Measurements from ENCODE around the gene ATXN7. TPM values are rescaled to one million over a fixed set of nuclear protein-coding genes. Genes with fewer than 3 reads are reported as not detected.

Gene ATXN7
- total and polyA plus RNA-seq, 10 of the 15 experiments (the other 5 are each of a cell fraction or from before 2014, with no cell fraction given): 0.83 to 24.6 (median 8.5) TPM

- DNase-seq (ENCODE audit: low read depth, low spot score): no peak
- H3K79me2 ChIP-seq (ENCODE audit: control insufficient read depth, insufficient read depth, low read length): peaks cover 49% of the 10 kb centered on the region
- ATAC-seq: no peak
- H3K36me3 ChIP-seq (ENCODE audit: control insufficient read depth in 2 of 2, insufficient read depth in 2 of 2, low read length in 1 of 2): no peaks in the 10 kb centered on the region
- 100% methylated on average over 2 of the region's 2 CpGs for WGBS (ENCODE audit: insufficient coverage, insufficient replicate concordance, low lambda C conversion rate, missing lambda C conversion rate)
- ChIA-PET CTCF (interaction anchor here (0.9 to 1.6 kb wide), 6 partner anchors 9 to 117 kb away, joined by 3 to 9 read pairs (median 4); no protein-coding TSS in a partner anchor), SMC1A (ENCODE audit: uncharacterized antibody, unreplicated experiment) (interaction anchor here (0.9 to 2.9 kb wide), 5 partner anchors 9 to 48 kb away, joined by 3 to 14 read pairs (median 3); no protein-coding TSS in a partner anchor), POLR2A (interaction anchor here (1.5 kb wide), 1 partner anchor 11 kb away, joined by 5 read pairs; the partner anchor contains the start of genes ATXN7 and THOC7), RAD21 (ENCODE audit: unreplicated experiment) (interaction anchor here (1.7 kb wide), 1 partner anchor 8 kb away, joined by 4 read pairs; no protein-coding TSS in a partner anchor)
- peaks cover 3% of the 10 kb centered on the region; the same call in 1 of the 2 replicates for H3K4me1 ChIP-seq (ENCODE audit: control insufficient read depth, insufficient read depth, low read length)
- no peaks in the 10 kb centered on the region for H3K27me3 ChIP-seq (replicated peaks in 1 of 2; ENCODE audit: control insufficient read depth in 2 of 2, insufficient read depth in 2 of 2, low read length in 1 of 2)
- H4K20me1 ChIP-seq (ENCODE audit: control insufficient read depth, insufficient read depth): no peaks in the 10 kb centered on the region; the same call in 1 of the 2 replicates
- FAIRE-seq: no peak
- no peak overlapping the region for H3K4me2 ChIP-seq (ENCODE audit: control insufficient read depth, insufficient read depth)
- TF ChIP-seq MTA3 (IDR thresholded peaks at IDR 0.05; ENCODE audit: borderline replicate concordance, low read length): no peak
- no peak for TF ChIP-seq CHD2 (IDR thresholded peaks at IDR 0.05; ENCODE audit: borderline replicate concordance, low read depth, low read length)
- no peak for TF ChIP-seq BHLHE40 (IDR thresholded peaks at IDR 0.05; ENCODE audit: borderline replicate concordance in 1 of 2, low read depth in 2 of 2, low read length in 1 of 2)
- no peak for TF ChIP-seq KAT2A (conservative IDR thresholded peaks at IDR 0.05; ENCODE audit: control insufficient read depth, low read depth, low read length)
- TF ChIP-seq MYB (IDR thresholded peaks at IDR 0.05; ENCODE audit: borderline replicate concordance, low read depth, low read length): no peak
- TF ChIP-seq TAF1 (IDR thresholded peaks at IDR 0.05; ENCODE audit: borderline replicate concordance, low read depth, low read length): no peak
- TF ChIP-seq IRF3 (IDR thresholded peaks at IDR 0.05): no peak
- TF ChIP-seq, protein P1, sequence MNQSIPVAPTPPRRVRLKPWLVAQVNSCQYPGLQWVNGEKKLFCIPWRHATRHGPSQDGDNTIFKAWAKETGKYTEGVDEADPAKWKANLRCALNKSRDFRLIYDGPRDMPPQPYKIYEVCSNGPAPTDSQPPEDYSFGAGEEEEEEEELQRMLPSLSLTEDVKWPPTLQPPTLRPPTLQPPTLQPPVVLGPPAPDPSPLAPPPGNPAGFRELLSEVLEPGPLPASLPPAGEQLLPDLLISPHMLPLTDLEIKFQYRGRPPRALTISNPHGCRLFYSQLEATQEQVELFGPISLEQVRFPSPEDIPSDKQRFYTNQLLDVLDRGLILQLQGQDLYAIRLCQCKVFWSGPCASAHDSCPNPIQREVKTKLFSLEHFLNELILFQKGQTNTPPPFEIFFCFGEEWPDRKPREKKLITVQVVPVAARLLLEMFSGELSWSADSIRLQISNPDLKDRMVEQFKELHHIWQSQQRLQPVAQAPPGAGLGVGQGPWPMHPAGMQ (IDR thresholded peaks at IDR 0.05; ENCODE audit: borderline replicate concordance): no peak
- TF ChIP-seq ZNF384 (IDR thresholded peaks at IDR 0.05; ENCODE audit: borderline replicate concordance, low read depth, low read length): no peak
- TF ChIP-seq POLR2A (IDR thresholded peaks at IDR 0.05; ENCODE audit: low read depth, low read length): no peak
- no peak for TF ChIP-seq EGR1 (IDR thresholded peaks at IDR 0.05; ENCODE audit: borderline replicate concordance in 1 of 2, low read depth in 2 of 2, low read length in 2 of 2)
- no peak for TF ChIP-seq CREM (IDR thresholded peaks at IDR 0.05; ENCODE audit: low read depth)
- no peak for TF ChIP-seq SPI1 (IDR thresholded peaks at IDR 0.05; ENCODE audit: borderline replicate concordance, insufficient read depth, low read depth, low read length)
- H3K27ac ChIP-seq (ENCODE audit: control insufficient read depth, insufficient read depth): no peak overlapping the region
- no TSS peak for BruUV-seq (replicated peaks)
- in situ Hi-C loops (cut with MboI): no loop called here
- H3K9ac ChIP-seq (ENCODE audit: control insufficient read depth, insufficient read depth, low read length): no peak overlapping the region
- intact Hi-C loops (cut with micrococcal nuclease; ENCODE audit: unreplicated experiment): no loop called here
- H2AFZ ChIP-seq (ENCODE audit: control insufficient read depth, low read depth, low read length): no peak overlapping the region
- no peaks in the 10 kb centered on the region for H3K9me3 ChIP-seq (replicated peaks; ENCODE audit: control insufficient read depth, insufficient read depth, low read length)
- H3K4me3 ChIP-seq: no peak overlapping the region
These were observed 11.8 kb downstream of the ATXN7 start for GRCh38 chr3:63875510-63875909.

All from GM12878 (cell line).